HG03521 (cell line): ENCODE measurements around the gene FAM20C.
"Not testable (repeated sequence)": the region's sequence is repeated elsewhere in the genome, so short reads cannot be mapped to it uniquely, and the experiment has no call there.

Source experiments
- ATAC-seq: cut with Tn5 transposase; IDR thresholded peaks from one replicate; pipeline ENCODE4 v1.9.1; 2021; ENCODE audit warnings: mild to moderate bottlenecking, moderate library complexity; ENCODE audit not compliant: unreplicated experiment

The FAM20C gene

GRCh38 chr7:289209-289755 lies 96.9 kb downstream of the FAM20C start:
- no peak for ATAC-seq

GRCh38 chr7:289756-290553 lies 97.6 kb downstream of the FAM20C start, which contains the start of gene FOXL3:
TSS of gene FOXL3 (plus strand) at chr7:290170. CDS start at chr7:290170, 0 bp downstream.
- ATAC-seq: no peak

- ATAC-seq: no peak
Measured at GRCh38 chr7:290554-291372, 98.4 kb downstream of the FAM20C start.

- ATAC-seq: no peak
Measured at GRCh38 chr7:291373-292092, 99.2 kb downstream of the FAM20C start.

- no peak for ATAC-seq
Measured at GRCh38 chr7:292226-292625, 99.9 kb downstream of the FAM20C start.

- ATAC-seq: no peak
Measured at GRCh38 chr7:292826-293225, 100.5 kb downstream of the FAM20C start.

GRCh38 chr7:293681-294439 lies 101.5 kb downstream of the FAM20C start:
- ATAC-seq: no peak

GRCh38 chr7:294440-295154 lies 102.2 kb downstream of the FAM20C start:
- ATAC-seq: no peak

GRCh38 chr7:295155-296154 lies 103.1 kb downstream of the FAM20C start:
- ATAC-seq: no peak

GRCh38 chr7:296373-296945 lies 104.1 kb downstream of the FAM20C start:
- no peak for ATAC-seq

GRCh38 chr7:297141-297540 lies 104.8 kb downstream of the FAM20C start:
- ATAC-seq: not testable (repeated sequence)

GRCh38 chr7:297611-298374 lies 105.4 kb downstream of the FAM20C start:
- no peak for ATAC-seq

GRCh38 chr7:298375-298702 lies 106.0 kb downstream of the FAM20C start:
- no peak for ATAC-seq

GRCh38 chr7:298743-299142 lies 106.4 kb downstream of the FAM20C start:
- no peak for ATAC-seq

GRCh38 chr7:299169-299568 lies 106.8 kb downstream of the FAM20C start:
- no peak for ATAC-seq

GRCh38 chr7:299628-300027 lies 107.3 kb downstream of the FAM20C start:
- no peak for ATAC-seq

GRCh38 chr7:300048-300447 lies 107.7 kb downstream of the FAM20C start:
- ATAC-seq: no peak
